Mesodermal cell (in vitro differentiated cells): Measurements from ENCODE around the gene SSR1.
"Not testable (repeated sequence)": the region's sequence is repeated elsewhere in the genome, so short reads cannot be mapped to it uniquely, and the experiment has no call there.

Experiments used
- H3K27ac ChIP-seq: 2 replicates; pipeline ENCODE4 v1.7.0; 2013; ENCODE audit warnings: mild to moderate bottlenecking, low read depth, low read length, moderate library complexity; ENCODE audit not compliant: severe bottlenecking
- H3K36me3 ChIP-seq: 2 replicates; pipeline ENCODE4 v1.7.1; 2013; ENCODE audit warnings: mild to moderate bottlenecking, low read length, moderate library complexity; ENCODE audit not compliant: control insufficient read depth, insufficient read depth
- H3K4me1 ChIP-seq: one replicate; pipeline ENCODE4 v1.7.1; 2013; ENCODE audit warnings: mild to moderate bottlenecking, low read length; ENCODE audit not compliant: insufficient read depth, control insufficient read depth, poor library complexity, severe bottlenecking
- H3K4me3 ChIP-seq: 2 replicates; pipeline ENCODE4 v1.7.0; 2013; ENCODE audit warnings: low read length, control low read depth, mild to moderate bottlenecking; ENCODE audit not compliant: insufficient read depth, poor library complexity, severe bottlenecking; ENCODE audit errors: extremely low read depth
- H3K9me3 ChIP-seq: 2 replicates; pipeline ENCODE4 v1.7.1; 2013; ENCODE audit warnings: mild to moderate bottlenecking, low read length, moderate library complexity; ENCODE audit not compliant: control insufficient read depth
- WGBS, 2 experiments: methylation state at CpG; one replicate each; pipeline ENCODE4 v1.1.5; 2013; ENCODE audit warnings: missing lambda C conversion rate in 2 of 2; ENCODE audit not compliant: insufficient coverage in 2 of 2; 5-methylcytosine and 5-hydroxymethylcytosine counted together

SSR1 gene

DNA sequence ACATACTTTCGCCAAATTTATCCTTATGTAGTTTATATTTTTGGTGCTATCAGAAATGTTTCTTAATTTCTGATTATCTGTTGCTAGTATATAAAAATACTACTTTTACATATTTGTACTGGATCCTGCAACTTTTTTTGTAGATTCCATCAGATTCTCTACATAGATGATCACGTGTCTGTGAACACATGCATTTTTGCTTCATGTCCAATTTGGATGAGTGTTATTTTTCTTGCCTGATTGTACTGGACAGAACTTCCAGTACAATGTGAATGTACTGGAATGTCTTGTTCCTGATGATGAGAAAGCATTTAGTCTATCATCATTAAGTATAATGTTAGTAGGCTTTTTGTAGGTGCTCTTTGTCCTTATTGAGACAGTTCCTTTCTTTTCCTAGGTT lies 25.0 kb upstream of the SSR1 start:
- no peak overlapping the region for H3K27ac ChIP-seq

DNA sequence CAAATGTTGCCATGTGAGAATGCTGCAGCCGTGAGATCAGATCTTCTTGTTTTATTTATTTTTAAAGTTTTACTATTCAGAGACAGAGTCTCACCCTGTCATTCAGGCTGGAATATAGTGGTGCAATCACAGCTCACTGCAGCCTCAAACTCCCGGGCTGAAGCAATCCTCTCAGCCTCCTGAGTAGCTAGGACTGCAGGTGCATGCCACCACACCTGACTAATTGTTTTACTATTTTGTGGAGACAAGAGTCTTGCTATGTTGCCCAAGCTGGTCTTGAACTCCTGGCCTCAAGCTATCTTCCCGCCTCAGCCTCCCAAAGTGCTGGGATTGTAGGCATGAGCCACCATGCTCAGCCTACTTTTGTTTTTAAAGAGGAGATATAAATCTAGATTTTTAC lies 22.5 kb upstream of the SSR1 start:
- no peaks in the 10 kb centered on the region for H3K9me3 ChIP-seq
- no peak overlapping the region for H3K27ac ChIP-seq
- no peak overlapping the region for H3K4me3 ChIP-seq
- no peaks in the 10 kb centered on the region for H3K36me3 ChIP-seq
- no peaks in the 10 kb centered on the region for H3K4me1 ChIP-seq
- WGBS, 2 experiments = 83% methylated on average over 1 of the region's 3 CpGs; no CpG with 5 or more reads in 1 of the 2 experiments

More for the DNA sequence above, 25.0 kb upstream of the SSR1 start:
- H3K9me3 ChIP-seq = no peaks in the 10 kb centered on the region
- WGBS, 2 experiments = 100% methylated on average over 1 of the region's 2 CpGs
- no peak overlapping the region for H3K4me3 ChIP-seq
- no peaks in the 10 kb centered on the region for H3K36me3 ChIP-seq
- no peaks in the 10 kb centered on the region for H3K4me1 ChIP-seq

DNA sequence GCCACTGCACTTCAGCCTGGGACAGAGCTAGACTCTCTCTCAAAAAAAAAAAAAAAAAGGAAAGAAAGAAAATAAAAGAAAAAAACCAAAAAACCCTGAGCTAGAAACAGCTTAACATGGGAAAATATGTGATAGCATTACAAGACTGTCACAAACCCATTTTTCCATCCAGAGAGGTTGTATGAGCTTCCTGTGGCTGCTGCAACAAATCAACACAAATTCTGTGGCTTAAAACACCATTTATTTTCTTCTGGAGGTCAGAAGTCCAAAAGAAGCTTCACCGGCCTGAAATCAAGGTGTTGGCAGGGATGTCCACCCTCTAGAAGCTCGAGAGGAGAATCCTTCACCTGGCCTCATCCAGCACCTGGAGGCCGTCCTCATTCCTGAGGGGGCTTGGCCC lies 21.7 kb upstream of the SSR1 start:
- H3K36me3 ChIP-seq = no peaks in the 10 kb centered on the region
- no peaks in the 10 kb centered on the region for H3K4me1 ChIP-seq
- H3K4me3 ChIP-seq = no peak overlapping the region
- no peak overlapping the region for H3K27ac ChIP-seq
- WGBS, 2 experiments = 75 to 100% methylated on average over 2 to 3 of the region's 3 CpGs
- H3K9me3 ChIP-seq = no peaks in the 10 kb centered on the region

DNA sequence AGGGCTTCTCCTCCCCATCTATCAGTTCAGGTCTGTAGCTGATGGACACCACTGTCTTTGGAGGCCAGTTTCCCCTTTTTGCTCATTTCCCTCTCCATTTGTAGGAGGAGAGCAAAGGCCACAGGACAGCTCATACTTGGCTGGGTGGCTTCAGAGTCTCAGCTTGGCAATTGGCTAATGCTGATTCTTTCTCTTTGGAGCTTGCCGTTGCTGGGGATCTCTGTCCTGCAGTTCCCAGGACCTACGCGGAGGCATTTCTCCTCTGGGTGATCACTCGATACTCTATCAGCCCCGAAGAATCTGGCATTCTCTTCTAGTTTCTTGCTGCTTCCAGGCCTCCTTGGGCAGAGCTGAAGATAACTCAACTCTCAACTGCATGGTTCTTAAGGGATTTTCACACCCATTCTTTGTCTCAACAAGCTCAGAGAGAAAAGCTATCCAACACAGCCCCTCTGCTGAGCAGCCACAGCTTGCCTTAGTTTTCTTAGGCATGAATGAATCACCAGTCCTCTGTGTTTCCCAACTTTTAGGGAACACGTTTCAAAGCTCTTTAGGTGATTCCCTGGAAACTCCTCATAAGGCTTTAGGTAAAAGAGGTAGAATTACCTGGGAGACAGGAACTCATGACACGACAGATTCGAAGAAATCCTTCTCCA lies 19.2 kb upstream of the SSR1 start:
- no peak overlapping the region for H3K4me3 ChIP-seq
- H3K9me3 ChIP-seq = no peaks in the 10 kb centered on the region
- H3K4me1 ChIP-seq = no peaks in the 10 kb centered on the region
- no peaks in the 10 kb centered on the region for H3K36me3 ChIP-seq
- 94 to 95% methylated on average over 5 of the region's 8 CpGs for WGBS, 2 experiments
- H3K27ac ChIP-seq = no peak overlapping the region

DNA sequence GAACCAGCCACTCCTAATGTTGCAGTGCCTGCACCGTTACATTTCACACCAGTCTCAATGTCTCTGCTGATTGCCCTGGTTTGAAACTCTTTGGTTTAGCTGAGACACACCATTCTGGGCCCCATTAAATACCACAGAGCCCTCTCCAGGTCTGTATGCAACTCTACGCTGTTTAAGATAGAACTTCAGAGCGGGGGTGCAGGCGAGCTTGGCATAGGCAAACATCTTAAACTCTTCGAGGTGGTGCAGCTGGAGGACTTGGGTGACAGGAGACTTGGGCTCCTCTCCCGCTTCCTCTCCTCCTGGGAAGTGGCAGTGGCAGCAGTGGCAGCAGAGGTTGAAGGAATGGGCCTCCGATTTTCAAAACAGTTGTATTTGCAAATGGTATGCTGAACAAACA lies 18.5 kb upstream of the SSR1 start:
- 90 to 93% methylated on average over 5 to 6 of the region's 7 CpGs for WGBS, 2 experiments
- H3K4me3 ChIP-seq = no peak overlapping the region
- no peaks in the 10 kb centered on the region for H3K4me1 ChIP-seq
- H3K9me3 ChIP-seq = no peaks in the 10 kb centered on the region
- H3K36me3 ChIP-seq = no peaks in the 10 kb centered on the region
- no peak overlapping the region for H3K27ac ChIP-seq

DNA sequence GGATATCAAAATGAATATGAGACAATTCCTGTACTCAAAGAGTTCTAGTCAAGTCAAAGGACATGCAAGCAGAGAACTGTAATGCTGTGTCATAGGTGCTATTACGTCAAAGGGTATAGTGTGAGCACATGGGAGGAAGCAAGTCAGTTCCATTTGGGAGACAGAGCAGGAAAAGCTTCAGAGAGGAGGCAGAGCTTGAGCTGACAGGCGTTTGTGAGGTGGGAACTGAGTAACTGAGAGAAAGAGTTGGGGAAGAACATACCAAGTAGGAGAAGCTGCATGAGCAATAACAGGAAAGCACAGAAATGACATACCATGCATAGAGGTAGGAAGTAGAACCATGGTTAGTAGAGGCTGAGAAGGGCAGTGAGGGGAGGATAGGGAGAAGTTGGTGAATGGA lies 15.2 kb upstream of the SSR1 start:
- WGBS, 2 experiments = 81 to 88% methylated on average over 2 of the region's 2 CpGs
- no peaks in the 10 kb centered on the region for H3K4me1 ChIP-seq

DNA sequence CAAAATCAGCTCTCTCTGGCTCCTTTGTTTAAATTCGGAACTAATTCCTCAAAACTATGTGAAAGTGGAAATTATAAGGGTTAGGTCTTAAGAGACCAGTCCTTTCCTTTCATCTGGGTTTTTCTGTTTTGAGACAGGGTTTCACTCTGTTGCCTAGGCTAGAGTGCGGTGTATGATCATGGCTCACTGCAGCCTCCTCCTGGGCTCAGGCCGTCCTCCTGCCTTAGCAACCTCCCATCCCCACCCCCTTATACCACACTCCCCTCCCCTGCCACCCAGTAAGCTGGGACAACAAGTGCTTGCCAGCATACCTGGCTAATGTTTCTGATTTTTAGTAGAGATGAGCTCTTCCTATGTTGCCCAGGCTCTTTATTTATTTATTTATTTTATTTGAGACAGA lies 12.8 kb upstream of the SSR1 start:
- Histone ChIP-seq H3K4me1 (no peaks in the 10 kb centered on the region), H3K4me3 (no peak overlapping the region), H3K27ac (no peak overlapping the region), H3K9me3 (no peaks in the 10 kb centered on the region), H3K36me3 (no peaks in the 10 kb centered on the region)
- 88 to 100% methylated on average over 1 to 2 of the region's 3 CpGs for WGBS, 2 experiments

More for the DNA sequence above, 15.2 kb upstream of the SSR1 start:
- Histone ChIP-seq H3K27ac (no peak overlapping the region), H3K9me3 (no peaks in the 10 kb centered on the region), H3K4me3 (no peak overlapping the region), H3K36me3 (no peaks in the 10 kb centered on the region)

DNA sequence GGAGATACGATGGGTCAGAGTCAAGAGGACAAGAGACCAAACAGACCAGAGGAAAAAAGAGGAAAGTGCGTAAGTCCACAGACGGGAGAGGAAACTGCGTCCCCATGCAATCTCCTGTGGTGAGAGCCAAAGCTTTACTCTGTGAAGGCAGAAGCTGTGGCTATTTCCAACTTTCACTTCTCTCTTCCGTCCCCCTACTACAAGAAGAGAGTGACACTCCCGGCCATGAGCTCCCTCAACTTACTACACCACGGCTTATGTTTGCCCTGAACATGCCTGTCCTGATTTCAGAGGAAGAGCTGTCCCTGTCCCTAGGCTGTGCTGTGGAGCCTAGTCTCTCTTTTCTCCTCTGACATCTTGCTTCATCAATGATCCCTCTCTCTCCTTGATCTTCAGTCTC lies 11.5 kb upstream of the SSR1 start:
- Histone ChIP-seq H3K4me1 (no peaks in the 10 kb centered on the region), H3K4me3 (no peak overlapping the region), H3K36me3 (no peaks in the 10 kb centered on the region), H3K27ac (no peak overlapping the region), H3K9me3 (no peaks in the 10 kb centered on the region)
- WGBS, 2 experiments = 91 to 94% methylated on average over 5 to 7 of the region's 7 CpGs

DNA sequence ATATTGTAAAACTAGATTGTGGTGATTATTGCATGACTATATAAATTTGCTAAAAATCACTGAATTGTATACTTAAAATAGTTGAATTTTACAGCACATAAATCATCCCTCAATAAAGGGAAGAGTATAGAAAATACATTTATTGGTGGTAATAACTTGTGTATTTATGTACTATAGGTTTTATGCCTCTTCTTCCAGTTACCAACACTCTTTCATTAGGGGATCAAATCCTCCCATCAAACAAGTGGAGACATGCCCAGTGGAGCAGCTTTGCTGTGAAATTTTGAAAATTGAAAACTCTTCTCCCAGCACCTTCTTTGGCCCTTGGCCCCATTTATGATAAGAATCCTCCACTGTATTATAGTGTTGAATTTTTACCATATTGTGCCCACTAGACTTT lies 10.1 kb upstream of the SSR1 start:
- Histone ChIP-seq H3K9me3 (no peaks in the 10 kb centered on the region), H3K27ac (no peak overlapping the region), H3K4me1 (no peaks in the 10 kb centered on the region), H3K36me3 (no peaks in the 10 kb centered on the region), H3K4me3 (no peak overlapping the region)

DNA sequence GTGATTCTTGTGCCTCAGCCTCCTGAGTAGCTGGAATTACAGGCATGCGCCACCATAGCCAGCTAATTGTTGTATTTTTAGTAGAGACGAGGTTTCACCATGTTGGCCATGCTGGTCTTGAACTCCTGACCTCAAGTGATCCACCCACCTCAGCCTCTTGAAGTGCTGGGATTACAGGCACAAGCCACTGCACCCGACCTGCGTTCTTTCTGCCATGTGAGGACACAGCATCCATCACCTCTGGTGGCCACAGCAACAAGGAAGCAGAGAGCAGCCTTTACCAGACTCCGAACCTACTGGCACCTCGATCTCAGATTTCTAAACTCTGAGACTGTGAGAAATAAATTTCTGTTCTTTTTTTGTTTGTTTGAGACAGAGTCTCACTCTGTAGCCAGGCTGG lies 8.9 kb upstream of the SSR1 start:
- WGBS, 2 experiments = 90 to 91% methylated on average over 3 to 6 of the region's 6 CpGs
- not testable (repeated sequence) for H3K27ac ChIP-seq, H3K4me3 ChIP-seq, H3K9me3 ChIP-seq, H3K4me1 ChIP-seq, H3K36me3 ChIP-seq

DNA sequence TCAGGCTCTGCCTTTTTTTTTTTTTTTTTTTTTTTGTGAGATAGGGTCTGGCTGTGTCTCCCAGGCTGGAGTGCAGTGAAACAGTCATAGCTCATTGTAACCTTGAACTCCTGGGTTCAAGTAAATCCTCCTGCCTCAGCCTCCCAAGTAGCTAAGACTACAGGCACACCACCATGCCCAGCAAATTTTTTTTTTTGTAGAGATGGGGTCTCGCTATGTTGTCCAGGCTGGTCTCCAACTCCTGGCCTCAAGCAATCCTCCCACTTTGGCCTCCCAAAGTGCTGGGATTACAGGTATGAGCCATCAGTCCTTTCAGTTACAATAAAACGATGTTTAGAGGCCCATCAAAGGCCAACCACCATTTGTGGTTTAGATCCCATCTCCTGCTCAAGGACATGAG lies 6.4 kb upstream of the SSR1 start:
- WGBS, 2 experiments = 91 to 95% methylated on average over 2 of the region's 2 CpGs
- H3K36me3 ChIP-seq, H3K4me1 ChIP-seq, H3K9me3 ChIP-seq, H3K4me3 ChIP-seq, H3K27ac ChIP-seq: not testable (repeated sequence)
